CD14-positive monocyte (primary cell): ENCODE results near the gene STXBP2. TPM values are rescaled to one million over a fixed set of nuclear protein-coding genes. Genes with fewer than 3 reads are reported as not detected.

ENCODE experiments used
- DNase-seq, 3 donors: peaks; one replicate each; pipeline ENCODE4 v3.0.0-alpha.2; 2011 to 2022
- H2AFZ ChIP-seq: 2 replicates; pipeline ENCODE4 v1.6.0; 2012; ENCODE audit warnings: mild to moderate bottlenecking, low read depth, low read length, inconsistent platforms; ENCODE audit not compliant: insufficient read depth, poor library complexity, severe bottlenecking
- H3K27ac ChIP-seq, 2 donors: 1 replicate in 1 of 2; 2 replicates in 1 of 2; pipeline ENCODE4 v1.5.1; 2012 to 2013; ENCODE audit warnings: low read length in 2 of 2, control low read depth in 1 of 2, inconsistent platforms in 1 of 2, low read depth in 1 of 2, mild to moderate bottlenecking in 1 of 2
- H3K27me3 ChIP-seq, 2 donors: one replicate each; pipeline versions ENCODE4 v1.6.0 to v1.6.1; 2011 to 2013; ENCODE audit warnings: low read length in 2 of 2; ENCODE audit not compliant: control insufficient read depth in 2 of 2, insufficient read depth in 2 of 2
- H3K36me3 ChIP-seq, 2 donors: replicated peaks in 1 of 2; 1 replicate in 1 of 2; 2 replicates in 1 of 2; pipeline versions ENCODE4 v1.5.1 to v1.6.1; 2012 to 2013; ENCODE audit warnings: low read length in 2 of 2, control low read depth in 1 of 2, inconsistent platforms in 1 of 2, mild to moderate bottlenecking in 1 of 2; ENCODE audit not compliant: insufficient read depth in 2 of 2, control insufficient read depth in 1 of 2
- H3K4me1 ChIP-seq, 2 donors: 1 replicate in 1 of 2; 2 replicates in 1 of 2; pipeline versions ENCODE4 v1.5.1 to v1.6.1; 2012 to 2013; ENCODE audit warnings: low read length in 2 of 2, control low read depth in 1 of 2, inconsistent platforms in 1 of 2, mild to moderate bottlenecking in 1 of 2, moderate library complexity in 1 of 2; ENCODE audit not compliant: insufficient read depth in 2 of 2, control insufficient read depth in 1 of 2
- H3K4me2 ChIP-seq: replicated peaks from 2 replicates; pipeline ENCODE3; 2012; ENCODE audit warnings: low read length, moderate library complexity, mild to moderate bottlenecking; ENCODE audit not compliant: poor library complexity, severe bottlenecking; ENCODE audit errors: extremely low read depth
- H3K4me3 ChIP-seq, 3 experiments: fragments of 200-600 bp in 1 of 3; sonication (generic) in 1 of 3; replicated peaks in 1 of 3; 1 replicate in 2 of 3; 2 replicates in 1 of 3; pipeline ENCODE4 v1.5.1; 2011 to 2013; ENCODE audit warnings: low read length in 3 of 3, mild to moderate bottlenecking in 3 of 3, control low read depth in 2 of 3, low read depth in 2 of 3, inconsistent platforms in 1 of 3, moderate library complexity in 1 of 3
- H3K79me2 ChIP-seq: 2 replicates; pipeline ENCODE4 v1.6.0; 2012; ENCODE audit warnings: mild to moderate bottlenecking, control low read depth, inconsistent platforms, low read length, moderate library complexity; ENCODE audit not compliant: insufficient read depth
- H3K9ac ChIP-seq: 2 replicates; pipeline ENCODE4 v1.6.0; 2017; ENCODE audit warnings: low read length, mild to moderate bottlenecking; ENCODE audit not compliant: insufficient read depth, poor library complexity, severe bottlenecking
- H3K9me3 ChIP-seq, 2 donors: replicated peaks in 1 of 2; 1 replicate in 1 of 2; 2 replicates in 1 of 2; pipeline versions ENCODE4 v1.5.1 to v1.6.1; 2012 to 2013; ENCODE audit warnings: low read length in 2 of 2, control low read depth in 1 of 2; ENCODE audit not compliant: control insufficient read depth in 1 of 2, insufficient read depth in 1 of 2
- H4K20me1 ChIP-seq: 2 replicates; pipeline ENCODE4 v1.6.0; 2012; ENCODE audit warnings: mild to moderate bottlenecking, low read length, control low read depth, moderate library complexity; ENCODE audit not compliant: insufficient read depth
- H3K27ac Mint-ChIP-seq, 7 donors: one replicate each; pipeline ENCODE4 v1.8.0; 2020; ENCODE audit warnings: mild to moderate bottlenecking in 7 of 7, mixed read lengths in 7 of 7, moderate library complexity in 6 of 7, inconsistent platforms in 2 of 7
- H3K27me3 Mint-ChIP-seq, 3 donors: one replicate each; pipeline ENCODE4 v1.8.0; 2021 to 2022; ENCODE audit warnings: low read depth in 3 of 3, mild to moderate bottlenecking in 3 of 3, mixed read lengths in 3 of 3, moderate library complexity in 3 of 3, inconsistent platforms in 1 of 3
- H3K36me3 Mint-ChIP-seq, 2 donors: one replicate each; pipeline ENCODE4 v1.8.0; 2020; ENCODE audit warnings: mixed read lengths in 2 of 2, inconsistent platforms in 1 of 2, mild to moderate bottlenecking in 1 of 2
- H3K4me1 Mint-ChIP-seq: one replicate; pipeline ENCODE4 v1.8.0; 2020; ENCODE audit warnings: mild to moderate bottlenecking, mixed read lengths
- H3K4me3 Mint-ChIP-seq, 2 donors: one replicate each; pipeline ENCODE4 v1.8.0; 2020; ENCODE audit warnings: mild to moderate bottlenecking in 2 of 2, mixed read lengths in 2 of 2, moderate library complexity in 1 of 2
- H3K9me3 Mint-ChIP-seq, 7 donors: one replicate each; pipeline ENCODE4 v1.8.0; 2020 to 2022; ENCODE audit warnings: mixed read lengths in 7 of 7, mild to moderate bottlenecking in 6 of 7, moderate library complexity in 6 of 7, inconsistent platforms in 2 of 7
- CTCF ChIP-seq: fragments of 200-600 bp; IDR thresholded peaks from one replicate; pipeline ENCODE4 v1.8.0; 2022; ENCODE audit warnings: antibody characterized with exemption, mild to moderate bottlenecking
- WGBS: methylation state at CpG from one replicate; pipeline ENCODE4 v1.1.5; 2013; ENCODE audit warnings: missing lambda C conversion rate; ENCODE audit not compliant: insufficient coverage; 5-methylcytosine and 5-hydroxymethylcytosine counted together
- intact Hi-C, 2 donors: fragments of 100-400 bp; cut with micrococcal nuclease; formaldehyde crosslinking; loops; one replicate each; pipeline versions ENCODE4 v1.15.0 to v1.15.1; 2023
- polyA plus RNA-seq, 3 donors: library from polyadenylated mRNA; depleted of rRNA in 1 of 3; unstranded in 2 of 3; stranded (reverse) in 1 of 3; fragments of 300-500 nt in 2 of 3; fragments of >200 nt in 1 of 3; fragmentation: Illumina TruSeq in 2 of 3; gene quantifications; 1 replicate in 2 of 3; 2 replicates in 1 of 3; pipeline ENCODE4 v1.2.3, GENCODE V29; 2012 to 2021

Gene STXBP2
- polyA plus RNA-seq, 3 donors: 249 to 846 (median 327) TPM

GRCh38 chr19:7676376-7676775 lies 39.5 kb downstream of the STXBP2 start:
- WGBS: 0% methylated on average over 3 of the region's 7 CpGs
- Histone ChIP-seq H3K79me2 (peaks cover 60% of the 10 kb centered on the region), H3K4me3 (peak overlapping the region; percentile 41 to 96 (median 48)), H3K4me2 (peak overlapping the region; percentile 97), H3K9ac (peak overlapping the region; percentile 74), H3K36me3 (no peaks in the 10 kb centered on the region), H4K20me1 (no peaks in the 10 kb centered on the region), H3K27me3 (no peaks in the 10 kb centered on the region), H3K4me1 (peaks cover 67 to 87% of the 10 kb centered on the region in 2 donors), H2AFZ (no peak overlapping the region), H3K27ac (peak overlapping the region; percentile 76 to 96), H3K9me3 (peaks cover 7 to 13% of the 10 kb centered on the region in 2 donors)
- H3K27me3 Mint-ChIP-seq: peaks cover 0 to 4% (median 0%) of the 10 kb centered on the region in 3 donors
- intact Hi-C loops: loop anchor here (2.0 to 5.0 kb wide), 2 partner anchors 18 to 39 kb away; partner anchors contain the start of gene STXBP2 (in 1 of the 2)
- peak overlapping the region; percentile 95 to 99 (median 98) for H3K27ac Mint-ChIP-seq
- peak overlapping the region; percentile 80 to 93 for H3K4me3 Mint-ChIP-seq
- DNase-seq: peak; percentile 57 to 81 (median 68)
- H3K9me3 Mint-ChIP-seq: peaks cover 11 to 17% (median 13%) of the 10 kb centered on the region in 7 donors
- no peak for TF ChIP-seq CTCF
- peaks cover 75% of the 10 kb centered on the region for H3K4me1 Mint-ChIP-seq
- H3K36me3 Mint-ChIP-seq: peaks cover 6 to 18% of the 10 kb centered on the region in 2 donors

DNA sequence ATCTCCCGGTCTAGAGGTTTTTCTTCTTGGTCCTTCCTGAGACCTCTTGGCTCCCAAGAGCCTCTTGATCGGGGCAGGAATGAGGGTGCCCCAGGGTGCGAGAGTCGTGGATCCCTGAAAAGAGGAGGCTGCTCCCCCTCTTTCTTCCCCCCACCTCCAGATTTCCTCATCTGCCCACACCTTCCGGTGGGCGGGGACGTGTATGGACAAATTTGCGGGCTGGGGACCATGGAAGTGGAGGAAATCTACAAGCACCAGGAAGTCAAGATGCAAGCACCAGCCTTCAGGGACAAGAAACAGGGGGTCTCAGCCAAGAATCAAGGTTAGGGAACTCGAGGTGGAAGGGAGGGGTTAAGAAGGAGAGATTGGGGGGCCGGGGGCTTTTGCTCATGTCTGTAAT lies 39.9 kb downstream of the STXBP2 start, which contains the start of gene MCEMP1:
Gene MCEMP1 (plus strand): TSS at position 237 of the 400 bp plus-strand sequence. CDS start 31 bp downstream, at position 268.
- H3K9me3 Mint-ChIP-seq: peaks cover 11 to 17% (median 13%) of the 10 kb centered on the region in 7 donors
- DNase-seq: peak; percentile 63 to 75 (median 67)
- 0% methylated on average over 3 of the region's 10 CpGs for WGBS
- TF ChIP-seq CTCF: no peak
- Histone ChIP-seq H3K9me3 (peaks cover 7 to 13% of the 10 kb centered on the region in 2 donors), H3K4me3 (peak within 1 kb of the TSS; percentile 41 to 96 (median 48)), H3K36me3 (no peaks in the 10 kb centered on the region), H3K9ac (peak within 1 kb of the TSS; percentile 74), H4K20me1 (peaks cover under 1% of the 10 kb centered on the region), H3K27ac (peak within 1 kb of the TSS; percentile 76 to 96), H3K27me3 (no peaks in the 10 kb centered on the region), H3K4me2 (peak within 1 kb of the TSS; percentile 97), H3K4me1 (peaks cover 68 to 91% of the 10 kb centered on the region in 2 donors), H2AFZ (no peak within 1 kb of the TSS), H3K79me2 (peaks cover 65% of the 10 kb centered on the region)
- H3K27me3 Mint-ChIP-seq: peaks cover 0 to 4% (median 0%) of the 10 kb centered on the region in 3 donors
- peak within 1 kb of the TSS; percentile 80 to 93 for H3K4me3 Mint-ChIP-seq
- H3K4me1 Mint-ChIP-seq: peaks cover 74% of the 10 kb centered on the region
- peaks cover 6 to 16% of the 10 kb centered on the region in 2 donors for H3K36me3 Mint-ChIP-seq
- H3K27ac Mint-ChIP-seq: peak within 1 kb of the TSS; percentile 95 to 99 (median 98)
- intact Hi-C loops: loop anchor here (1.0 to 5.0 kb wide), 3 partner anchors 18 to 40 kb away; partner anchors contain the start of gene STXBP2 (in 1 of the 2)
